CD4-positive, alpha-beta T cell treated with Interferon alpha-2 for 1 hour (primary cell): ENCODE results near the gene CD96.
A peak's percentile ranks its signal among the peaks of the same experiment; 100 is the strongest.

ENCODE experiments used
- DNase-seq, 2 donors: peaks; one replicate each; pipeline ENCODE4 v3.0.0-alpha.2; 2020 to 2022

The CD96 gene

DNA sequence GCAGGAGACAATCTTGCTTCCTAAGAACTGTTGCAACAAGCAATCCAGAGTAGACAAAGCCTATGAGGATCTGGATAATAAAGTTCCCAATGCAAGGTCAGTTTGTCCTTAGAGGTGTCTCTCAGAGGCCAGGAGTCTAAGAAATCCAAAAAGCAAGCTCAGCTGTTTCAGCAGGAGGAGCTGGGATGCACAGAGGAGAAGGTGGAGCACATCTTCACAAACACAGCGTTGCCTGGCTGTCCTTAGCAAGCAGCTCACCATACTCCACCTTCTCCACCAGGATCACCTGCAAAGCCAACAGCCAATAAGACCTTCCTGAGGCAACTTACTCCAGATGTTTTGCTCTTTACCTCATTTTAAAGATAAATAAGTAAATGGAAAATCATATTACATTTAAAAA is 52.8 kb downstream of the CD96 start:
- DNase-seq, result no peak

DNA sequence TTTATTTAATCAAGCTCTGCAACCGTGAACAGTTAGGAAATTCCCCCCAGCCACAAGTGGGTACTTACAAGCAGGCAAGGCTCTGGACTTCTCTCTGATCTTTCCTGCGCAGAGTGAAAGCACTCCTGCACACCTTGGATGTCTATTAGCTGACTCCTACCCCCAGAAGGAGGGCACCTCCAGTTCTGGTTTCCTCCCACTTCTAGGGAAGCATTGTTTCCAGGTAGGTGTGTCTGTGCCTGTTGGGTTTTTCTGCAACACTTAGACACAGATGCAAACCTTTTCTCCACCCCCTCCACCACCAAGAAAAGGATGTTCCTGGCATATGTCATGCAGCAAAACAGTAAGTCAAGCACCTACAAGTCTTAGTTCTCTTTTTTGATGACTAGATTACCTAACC is 53.2 kb downstream of the CD96 start, which contains the start of gene ZBED2:
Gene ZBED2 (minus strand): TSS at position 115 of the 400 bp plus-strand sequence. CDS start 1,145 bp downstream, outside the sequence.
- no peak for DNase-seq

DNA sequence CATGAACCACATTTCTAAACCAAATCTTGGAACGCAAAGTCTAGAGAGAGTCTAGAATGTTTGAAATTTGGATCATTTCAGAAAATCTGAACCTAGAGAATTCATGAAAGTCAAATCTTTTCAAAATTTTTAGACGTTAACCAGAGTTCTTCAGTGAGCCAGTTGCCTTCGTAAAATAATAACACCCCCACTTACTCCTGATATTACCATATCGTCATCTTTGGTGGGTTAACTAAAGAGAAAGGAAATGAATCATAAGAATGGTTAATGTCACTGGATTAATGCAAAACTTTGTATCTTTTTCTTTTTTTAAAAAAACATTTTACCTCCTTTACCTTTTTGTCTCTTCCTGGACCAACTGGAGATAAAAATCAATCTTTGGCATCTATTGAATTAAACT is 54.3 kb downstream of the CD96 start:
- DNase-seq, result no peak

DNA sequence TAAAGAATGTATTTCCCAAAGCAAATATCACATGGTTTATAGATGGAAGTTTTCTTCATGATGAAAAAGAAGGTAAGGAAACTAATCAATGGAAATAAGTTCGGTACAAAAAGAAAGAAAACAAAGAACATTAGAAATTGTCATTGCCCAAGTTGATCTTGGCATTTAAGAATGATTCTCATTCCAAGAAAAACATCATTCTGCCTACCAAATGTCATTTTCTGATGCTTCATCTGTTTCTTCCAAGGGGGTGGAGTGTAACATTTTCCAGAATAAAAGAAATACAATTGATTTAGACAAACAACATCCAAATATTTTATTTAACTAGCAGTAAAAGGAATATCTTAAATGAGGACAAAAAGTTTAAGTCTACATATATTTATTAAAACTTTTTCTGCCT is 56.1 kb downstream of the CD96 start:
- DNase-seq, result no peak

DNA sequence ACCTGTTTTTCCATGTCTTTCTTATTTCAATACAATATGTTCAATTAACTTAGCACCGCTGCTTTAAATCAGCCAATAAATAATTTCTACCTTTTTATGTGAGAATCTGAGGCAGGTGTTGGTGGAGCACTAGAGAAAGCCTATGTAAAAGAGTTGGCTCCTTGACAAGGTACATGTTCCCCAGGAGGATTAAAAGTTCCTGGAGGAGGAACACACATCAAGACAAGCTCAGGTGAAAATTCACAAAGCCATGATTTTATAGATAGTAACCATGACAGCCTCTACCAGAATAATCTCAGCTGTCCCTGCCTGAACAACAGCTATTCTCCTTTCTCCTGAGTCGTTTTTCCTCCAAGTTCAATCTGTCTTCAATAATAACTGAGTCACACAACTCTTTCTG is 56.6 kb downstream of the CD96 start:
- no peak for DNase-seq

DNA sequence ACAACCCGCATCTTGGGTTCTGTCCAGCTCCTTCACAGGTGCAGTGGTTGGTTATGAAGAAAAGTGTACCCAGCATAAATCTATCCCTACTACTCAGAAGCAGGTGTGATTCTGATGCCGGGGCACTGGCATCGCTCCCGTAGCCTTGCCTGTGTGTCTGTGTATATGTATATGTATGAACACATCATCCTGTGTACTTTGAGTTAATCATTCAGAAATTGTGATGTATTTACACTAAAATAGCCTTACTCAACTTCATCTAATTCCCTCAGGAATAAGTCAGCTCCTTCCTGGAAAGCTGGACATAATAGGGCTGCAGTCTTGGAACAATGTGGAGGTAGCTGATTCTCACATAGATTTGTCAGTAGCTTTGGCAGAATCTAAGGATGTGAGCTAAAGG is 59.8 kb downstream of the CD96 start:
- DNase-seq, result no peak

DNA sequence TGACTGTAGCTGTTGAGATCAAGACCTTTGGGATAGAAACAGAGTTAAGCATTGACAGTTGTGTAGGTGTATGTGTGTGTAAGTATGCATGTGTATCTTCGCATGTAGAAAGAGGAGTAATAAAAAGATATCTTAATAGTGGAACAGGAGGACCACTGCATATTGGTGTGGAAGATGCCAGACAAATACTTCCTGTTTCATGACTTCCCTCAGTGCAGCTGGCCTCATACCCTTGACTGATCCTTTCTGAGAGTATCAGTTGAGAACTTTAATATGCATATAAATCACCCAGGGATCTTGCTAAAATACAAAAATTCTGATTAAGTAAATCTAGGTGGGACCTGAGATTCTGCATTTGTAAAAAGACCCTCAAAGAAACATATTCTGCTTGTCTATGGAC is 61.7 kb downstream of the CD96 start:
- DNase-seq, result no peak

DNA sequence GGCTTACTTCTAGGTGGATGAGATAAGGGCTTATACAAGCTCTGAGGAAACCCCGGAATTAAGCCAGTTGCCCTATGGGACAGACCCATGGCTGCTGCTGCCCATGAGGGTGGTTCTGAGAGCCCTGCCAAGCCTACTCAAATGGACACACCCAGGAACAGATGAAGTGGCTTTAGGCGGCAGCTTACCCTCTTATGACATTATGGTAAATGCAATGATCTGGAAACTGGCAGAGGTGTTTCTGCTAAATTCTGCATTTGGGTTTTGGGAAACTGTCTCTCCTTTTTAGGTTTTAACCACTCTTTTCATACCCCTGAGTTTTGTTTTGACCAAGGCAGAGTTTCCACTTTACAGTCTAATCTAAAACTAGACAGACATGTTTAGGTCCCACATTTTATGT is 62.1 kb downstream of the CD96 start:
- DNase-seq, result no peak

DNA sequence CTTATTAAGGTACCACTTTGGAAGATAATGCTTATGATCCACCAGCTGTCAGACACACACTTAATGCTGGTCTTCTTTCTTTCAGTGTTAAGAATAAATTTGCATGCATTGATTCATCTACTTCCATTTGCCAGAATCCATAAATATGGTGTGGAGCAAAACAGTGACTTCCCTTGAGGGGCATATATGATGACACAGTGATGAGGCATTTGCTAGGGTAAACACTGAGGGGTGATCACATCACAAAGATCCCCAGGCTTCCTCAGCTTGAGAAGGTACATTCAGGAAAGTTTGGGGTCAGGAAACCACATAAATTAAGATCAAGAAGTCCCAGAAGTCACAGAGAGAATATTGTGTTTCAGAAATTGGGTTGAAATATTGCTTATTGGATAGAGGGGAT is 63.0 kb downstream of the CD96 start:
- DNase-seq, result no peak

DNA sequence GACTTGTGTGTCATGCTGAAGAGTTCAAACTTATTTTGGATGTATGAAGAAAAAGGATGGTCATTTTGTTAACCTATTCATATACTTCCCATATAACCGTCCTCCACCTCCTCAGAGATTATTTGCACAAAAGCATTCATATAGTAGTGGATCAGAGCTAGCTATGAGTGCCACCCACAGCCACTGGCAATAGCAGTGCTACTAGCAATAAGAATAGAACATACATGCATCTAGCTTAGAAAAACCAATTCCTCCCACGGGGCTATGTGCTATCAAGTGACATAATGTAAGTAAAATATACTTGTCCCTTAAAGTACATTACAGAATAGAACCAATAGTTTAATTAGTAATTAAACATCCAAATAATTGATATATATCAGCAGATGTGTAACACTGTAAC is 63.5 kb downstream of the CD96 start:
- no peak for DNase-seq

DNA sequence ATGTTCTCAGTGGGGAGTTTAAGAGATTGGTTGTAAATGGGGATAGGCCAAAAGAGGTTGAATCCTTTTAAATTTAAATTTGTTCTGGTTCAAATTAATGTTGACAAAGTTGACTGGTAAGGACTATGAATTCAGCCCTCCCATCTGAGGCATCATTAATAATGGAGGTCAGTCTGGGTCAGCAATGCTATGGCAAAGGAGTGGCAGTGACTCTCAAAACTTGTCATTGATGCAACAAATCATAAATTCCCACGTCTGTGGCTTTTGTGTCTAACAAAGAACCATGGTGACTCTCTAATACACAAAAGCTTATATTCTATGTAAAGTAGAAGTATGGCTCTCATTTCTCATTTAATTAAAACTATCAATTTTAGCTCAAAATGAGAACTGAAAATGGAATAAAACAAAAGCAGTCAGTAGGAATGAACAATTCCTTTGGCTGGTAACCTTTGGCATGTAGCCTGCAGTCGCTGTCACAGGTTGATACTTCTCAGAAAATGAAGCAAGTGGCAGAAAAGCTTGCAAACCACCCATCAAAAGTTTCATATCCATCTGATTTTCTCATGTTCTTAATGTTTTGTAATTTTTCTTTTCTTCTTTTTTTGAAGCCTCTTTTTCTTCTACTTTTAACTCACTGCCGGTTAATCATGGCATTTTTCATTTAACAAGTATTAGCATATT is 65.4 kb downstream of the CD96 start:
- no peak for DNase-seq

DNA sequence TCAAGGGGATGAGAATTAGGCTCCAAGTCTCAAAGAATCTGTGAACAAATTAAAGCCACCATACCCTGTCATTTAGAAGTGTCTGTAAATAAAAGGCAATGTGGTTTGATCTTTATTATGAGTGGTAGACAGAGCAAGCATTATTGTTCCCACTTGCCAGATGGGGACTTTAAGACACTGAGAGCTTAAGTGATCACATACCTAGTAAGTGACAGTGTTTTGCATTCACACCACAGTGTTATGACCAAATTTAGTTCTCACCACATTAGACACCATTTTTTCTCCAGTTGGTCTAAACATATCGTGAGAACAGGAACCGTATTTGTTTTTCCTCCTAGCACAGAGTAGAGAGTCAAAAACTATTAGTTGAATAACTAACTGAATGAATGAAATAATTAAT is 66.4 kb downstream of the CD96 start:
- peak in 1 of 2 donors; percentile 39 for DNase-seq

DNA sequence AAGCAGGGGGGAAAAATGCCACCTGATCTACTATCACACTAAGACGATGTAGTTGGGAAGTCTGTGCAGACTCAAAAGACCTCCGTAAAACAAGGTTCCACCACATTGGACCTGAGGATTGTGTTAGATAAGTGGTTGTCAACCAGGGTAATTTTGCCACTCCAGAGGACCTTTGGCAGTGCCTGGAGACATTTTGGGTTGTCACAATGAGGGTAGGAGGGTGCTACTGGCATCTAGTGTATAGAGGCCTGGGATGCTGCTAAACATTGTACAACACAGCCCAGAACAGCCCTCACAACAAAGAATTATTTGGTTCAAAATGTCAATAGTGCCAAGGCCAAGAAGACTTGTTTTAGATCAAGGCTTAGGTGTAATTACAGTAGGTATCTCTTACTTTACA is 67.7 kb downstream of the CD96 start:
- no peak for DNase-seq

DNA sequence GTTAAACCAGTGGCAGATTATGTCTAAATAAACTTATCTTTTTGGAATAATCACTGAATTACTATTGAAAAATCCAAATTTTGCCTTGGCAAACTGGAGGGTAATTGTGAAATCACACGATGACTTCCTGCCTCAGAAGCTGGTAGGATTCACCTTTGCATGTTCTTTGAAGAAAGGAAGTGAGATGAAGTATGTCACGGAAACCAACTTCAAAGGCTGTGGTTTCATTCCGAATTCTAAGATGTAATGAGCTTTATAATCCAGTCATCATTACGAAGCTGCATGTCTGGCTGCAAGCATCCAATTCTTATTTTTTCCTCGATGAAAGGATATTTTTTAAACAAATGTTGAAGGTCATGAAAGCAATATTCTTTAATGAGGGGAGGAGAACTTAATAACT is 68.2 kb downstream of the CD96 start:
- DNase-seq, result peak; percentile 41 to 82

DNA sequence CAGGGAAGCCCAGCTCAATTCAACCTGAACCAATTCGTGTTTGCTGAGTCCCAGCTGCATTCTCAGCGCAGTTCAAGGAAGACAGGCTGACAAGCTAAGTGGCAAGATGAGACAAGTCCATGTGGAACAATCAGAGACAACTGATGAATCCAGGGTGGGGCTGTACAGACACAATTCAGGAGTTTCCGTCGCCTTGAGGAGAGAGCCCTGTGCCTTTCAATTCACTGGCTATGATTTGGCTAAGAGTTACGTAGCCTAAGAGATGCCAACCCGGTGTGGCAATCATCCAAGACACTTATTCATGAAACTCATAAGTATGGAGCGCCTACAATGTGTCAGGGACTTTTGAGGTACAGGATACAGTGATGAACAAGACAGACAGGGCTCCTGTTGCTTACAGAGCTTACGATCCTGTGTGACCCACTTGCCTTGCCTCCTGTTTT is 68.6 kb downstream of the CD96 start:
- no peak for DNase-seq

DNA sequence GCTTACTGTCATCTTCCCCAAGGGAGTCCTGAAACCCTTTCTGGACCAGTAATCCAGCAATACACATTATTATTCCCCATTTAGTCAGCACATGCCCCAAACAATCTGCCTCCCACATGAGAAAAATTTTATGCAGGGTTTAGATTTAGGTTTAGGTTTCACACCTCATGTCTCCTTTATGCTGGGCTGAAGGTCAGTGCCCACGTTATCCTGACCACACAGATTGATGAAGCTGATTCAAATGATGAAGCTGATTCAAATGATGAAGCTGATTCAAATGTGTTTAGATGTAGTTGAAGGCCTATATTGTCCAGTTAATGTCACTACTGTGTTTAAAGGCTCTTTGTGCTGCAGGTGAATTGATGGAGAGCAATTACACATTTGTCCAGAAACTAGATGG is 71.3 kb downstream of the CD96 start:
- no peak for DNase-seq

DNA sequence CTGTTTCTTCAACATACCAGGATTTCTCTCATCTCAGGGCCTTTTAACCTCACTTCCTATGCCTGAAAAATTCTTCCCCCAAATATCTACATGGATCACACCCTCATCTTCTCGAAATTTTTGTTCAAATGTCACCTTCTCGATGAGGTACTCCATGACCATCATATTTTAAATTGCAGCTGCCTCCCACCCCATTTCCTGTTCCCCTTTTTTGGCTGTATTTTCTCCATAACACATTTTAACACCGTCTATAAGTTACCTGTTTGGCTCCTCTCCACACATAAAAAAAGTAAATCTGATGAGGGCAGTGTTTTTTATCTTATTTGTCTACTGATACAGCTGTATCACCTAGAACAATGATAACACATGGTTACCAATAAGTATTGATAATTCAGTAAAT is 73.9 kb downstream of the CD96 start:
- DNase-seq, result no peak

DNA sequence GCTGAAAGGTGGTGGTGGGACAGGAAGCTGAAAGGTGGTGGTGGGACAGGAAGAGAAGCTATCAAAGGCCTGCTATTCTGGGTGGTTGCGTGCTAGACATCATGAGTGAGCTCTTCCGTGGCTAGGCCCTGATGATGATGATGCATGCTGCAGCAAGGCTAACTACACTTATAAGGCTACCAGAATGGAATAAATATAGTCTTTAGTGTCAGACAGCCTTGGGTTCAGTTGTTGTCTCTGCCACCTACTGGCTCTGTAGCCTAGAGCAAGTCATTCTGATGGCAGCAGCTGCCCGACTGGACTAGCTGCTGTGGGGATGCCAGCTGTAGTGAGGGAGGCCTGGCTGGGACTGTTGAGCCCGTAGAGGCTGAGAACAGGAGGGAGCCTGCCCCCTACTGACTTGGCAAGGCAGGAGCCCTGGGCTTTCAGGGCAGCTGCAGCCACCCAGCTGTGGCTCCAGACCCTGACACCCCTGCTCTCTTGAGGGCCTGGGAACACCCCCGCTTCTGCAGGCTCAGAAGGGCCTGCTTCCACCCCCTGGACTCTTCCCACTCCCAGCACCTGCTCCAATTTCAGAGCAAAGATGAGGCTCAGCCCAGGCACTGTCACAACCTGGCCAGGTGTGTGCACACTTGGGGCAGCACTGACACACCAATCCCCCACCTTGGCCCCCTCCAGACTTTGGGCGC is 74.6 kb downstream of the CD96 start:
- peak; percentile 33 to 64 for DNase-seq

DNA sequence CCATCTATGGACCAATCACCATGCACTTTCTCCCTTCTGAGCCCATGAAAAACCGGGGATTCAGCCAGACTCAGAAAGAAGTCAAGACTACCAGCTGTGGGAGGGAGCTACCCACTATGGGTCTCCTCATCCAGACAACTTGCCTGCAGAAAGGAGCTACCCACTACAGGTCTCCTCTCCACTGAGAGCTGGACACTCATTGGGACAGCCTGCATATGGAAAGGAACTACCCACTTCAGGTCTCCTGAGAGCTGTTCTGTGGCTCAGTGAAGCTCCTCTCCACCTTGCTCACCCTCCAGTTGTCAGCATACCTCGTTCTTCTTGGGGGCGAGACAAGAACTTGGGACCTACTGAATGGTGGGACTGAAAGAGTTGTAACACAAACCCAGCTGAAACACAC is 75.4 kb downstream of the CD96 start:
- DNase-seq, result no peak

DNA sequence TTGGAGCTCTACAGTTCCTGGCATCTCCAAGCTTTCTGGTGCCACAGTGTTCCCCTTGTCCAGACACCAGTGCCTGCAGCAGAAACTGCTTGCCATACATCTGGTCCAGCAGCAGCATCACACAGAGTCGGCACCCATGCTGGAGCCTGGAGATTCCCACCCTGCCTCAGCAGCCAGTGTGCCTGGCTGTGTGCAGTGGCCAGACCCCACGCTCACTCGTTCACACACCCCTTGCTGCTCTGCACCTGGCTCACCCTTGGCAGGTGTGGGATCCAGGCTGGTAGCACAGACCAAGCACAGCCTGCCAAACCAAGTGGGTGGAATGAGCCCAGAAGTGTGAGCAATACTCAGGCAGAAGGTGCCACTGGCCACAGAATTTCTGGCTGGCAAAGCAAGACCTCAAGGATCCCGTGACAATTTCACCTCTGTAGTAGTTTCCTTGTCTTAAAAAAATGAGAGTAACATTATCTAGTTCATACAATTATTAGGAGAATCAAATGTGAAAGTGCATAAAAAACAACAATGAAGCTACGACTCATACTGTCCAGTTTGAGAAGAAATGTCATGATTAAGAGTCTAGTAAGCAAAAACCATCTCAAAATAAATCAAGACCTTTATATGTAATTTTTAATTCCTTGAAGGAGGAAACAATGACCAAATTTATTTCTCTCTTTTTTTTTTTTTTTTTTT is 76.1 kb downstream of the CD96 start:
- DNase-seq, result no peak

DNA sequence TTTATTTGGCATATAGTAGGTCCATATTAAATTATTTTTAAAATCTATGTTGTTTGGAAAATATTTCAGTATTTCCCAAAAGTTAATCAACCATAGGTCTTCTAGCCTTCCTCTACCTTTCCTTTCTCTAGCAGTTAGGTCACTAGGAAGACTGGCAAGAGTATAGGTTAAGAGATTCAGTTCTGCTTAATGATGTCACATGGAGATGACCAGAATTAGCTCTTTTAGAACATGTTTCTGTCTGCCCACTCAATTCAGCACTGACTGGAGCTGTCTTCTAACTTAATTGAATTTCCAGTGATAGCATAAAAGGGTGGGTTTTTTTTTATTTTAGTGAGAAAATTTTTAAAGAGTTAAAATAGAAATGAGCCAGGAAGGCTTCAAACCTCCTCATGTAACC is 76.9 kb downstream of the CD96 start:
- no peak for DNase-seq

DNA sequence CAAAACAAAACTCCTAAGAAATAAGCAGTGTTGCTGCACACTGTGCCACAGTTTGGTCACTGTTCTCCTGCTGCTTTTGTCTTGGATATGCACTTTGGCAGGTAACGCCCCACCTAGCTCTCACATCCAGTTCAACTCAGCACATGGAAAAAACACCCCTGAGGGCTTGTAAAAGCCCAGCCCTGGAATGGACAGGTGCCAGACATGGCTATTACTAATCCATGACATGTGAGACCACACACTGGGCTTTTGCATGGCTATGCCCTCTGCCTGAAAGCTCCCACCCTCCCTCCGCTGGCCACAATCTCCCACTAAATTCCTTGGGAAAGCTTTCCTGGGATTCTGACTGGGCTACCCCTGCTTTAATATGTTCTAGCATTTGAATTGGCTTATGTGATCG is 77.8 kb downstream of the CD96 start:
- no peak for DNase-seq

DNA sequence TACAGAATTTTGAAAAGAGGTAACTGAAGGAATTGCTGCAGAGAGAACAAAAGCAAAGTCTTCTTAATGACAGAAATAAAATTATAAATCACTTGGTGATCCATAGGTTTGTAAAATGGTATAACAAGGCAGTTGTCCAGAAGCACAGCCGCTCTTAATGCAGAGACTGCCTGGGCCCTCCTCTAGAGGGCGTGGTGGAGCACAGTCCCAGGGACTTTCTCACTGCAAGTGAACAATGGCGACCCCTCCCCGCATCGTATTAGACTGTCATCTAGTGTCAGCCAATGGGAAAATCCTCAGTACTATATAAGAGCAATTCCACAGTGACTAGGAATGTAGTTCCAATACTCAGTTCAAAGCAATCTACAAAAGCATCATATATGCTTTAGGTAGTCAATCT is 79.5 kb downstream of the CD96 start:
- peak in 1 of 2 donors; percentile 30 for DNase-seq

DNA sequence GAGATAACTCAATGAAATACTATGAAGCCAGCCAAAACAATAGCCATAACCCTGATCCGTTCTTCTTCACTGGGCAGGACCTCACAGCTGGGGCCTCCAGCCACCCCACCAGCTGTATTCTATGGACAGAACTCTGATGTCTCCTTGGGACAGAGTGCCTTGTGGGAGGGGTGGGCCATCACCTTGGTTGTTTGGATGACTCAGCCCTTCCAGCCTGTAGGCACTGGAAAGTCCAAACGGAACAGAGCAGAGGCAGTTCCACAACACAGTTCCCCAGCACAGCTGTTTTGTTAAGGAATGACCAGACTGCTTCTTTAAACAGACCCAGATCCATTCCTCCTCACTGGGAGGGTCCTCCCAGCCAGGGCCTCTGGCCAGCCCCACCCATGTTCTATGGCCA is 85.1 kb downstream of the CD96 start:
- DNase-seq, result no peak
